SU-DHL-6 (cell line): Measurements from ENCODE around the gene CCDC13.

Experiments
- H2AFZ ChIP-seq: fragments of 200-600 bp; sonication (generic); 2 replicates; pipeline ENCODE4 v1.6.1; 2014; ENCODE audit warnings: low read depth, mild to moderate bottlenecking, moderate library complexity, mixed read lengths, antibody characterized with exemption, low read length; ENCODE audit not compliant: severe bottlenecking
- H3F3A ChIP-seq: fragments of 200-600 bp; shearing (Covaris generic); 2 replicates; pipeline ENCODE4 v1.6.0; 2016; ENCODE audit warnings: antibody characterized with exemption, mild to moderate bottlenecking; ENCODE audit not compliant: insufficient read depth
- H3K27ac ChIP-seq: fragments of 200-600 bp; sonication (generic); 2 replicates; pipeline ENCODE4 v1.5.1; 2016; ENCODE audit warnings: low read depth, mild to moderate bottlenecking, low read length, moderate library complexity, mixed read lengths
- H3K27me3 ChIP-seq: fragments of 200-600 bp; sonication (generic), shearing (Covaris generic); 2 replicates; pipeline ENCODE4 v1.6.0; 2014; ENCODE audit warnings: mild to moderate bottlenecking, low read length
- H3K36me3 ChIP-seq: fragments of 200-600 bp; sonication (generic); 2 replicates; pipeline ENCODE4 v1.6.1; 2014; ENCODE audit warnings: mild to moderate bottlenecking, low read length, mixed read lengths
- H3K4me2 ChIP-seq: fragments of 300-600, 200-600 bp; shearing (Covaris generic), sonication (generic); 2 replicates; pipeline ENCODE4 v1.6.0; 2014; ENCODE audit warnings: low read length, low read depth, mild to moderate bottlenecking; ENCODE audit not compliant: poor library complexity, severe bottlenecking
- H3K4me3 ChIP-seq: fragments of 200-600 bp; sonication (generic); 2 replicates; pipeline ENCODE4 v1.5.1; 2014; ENCODE audit warnings: antibody characterized with exemption, low read length, mild to moderate bottlenecking, mixed read lengths; ENCODE audit not compliant: insufficient read depth, poor library complexity, severe bottlenecking
- H3K79me2 ChIP-seq: fragments of 200-600 bp; sonication (generic); 2 replicates; pipeline ENCODE4 v1.6.1; 2014; ENCODE audit warnings: mild to moderate bottlenecking, low read length, moderate library complexity; ENCODE audit not compliant: insufficient read depth
- H3K9ac ChIP-seq: fragments of 200-600 bp; sonication (generic); 2 replicates; pipeline ENCODE4 v1.7.0; 2014; ENCODE audit warnings: mild to moderate bottlenecking, low read length
- H3K9me2 ChIP-seq: fragments of 200-600 bp; sonication (generic); replicated peaks from 2 replicates; pipeline ENCODE4 v1.6.1; 2014; ENCODE audit warnings: low read length; ENCODE audit not compliant: insufficient read depth
- H3K9me3 ChIP-seq: fragments of 200-600 bp; sonication (generic); 2 replicates; pipeline ENCODE4 v1.6.1; 2014; ENCODE audit warnings: low read length, mixed read lengths; ENCODE audit not compliant: insufficient read depth
- H4K20me1 ChIP-seq: fragments of 200-600 bp; sonication (generic); 2 replicates; pipeline ENCODE4 v1.6.1; 2014; ENCODE audit warnings: low read depth, mild to moderate bottlenecking, antibody characterized with exemption, low read length, moderate library complexity, mixed read lengths
- EZH2phosphoT487 ChIP-seq: fragments of 200-600 bp; sonication (generic), shearing (Covaris generic); conservative IDR thresholded peaks from 2 replicates; pipeline ENCODE4 v1.6.1; 2018; ENCODE audit warnings: mild to moderate bottlenecking, antibody characterized with exemption, low read length, moderate library complexity, mixed read lengths
- TF ChIP-seq, protein P1 (sequence below): fragments of 200-600 bp; sonication (generic); IDR thresholded peaks from one replicate; pipeline ENCODE4 v1.5.1; 2017; ENCODE audit warnings: antibody characterized with exemption, mild to moderate bottlenecking, low read length, moderate library complexity; ENCODE audit not compliant: insufficient read depth, poor library complexity, severe bottlenecking

Gene CCDC13

DNA sequence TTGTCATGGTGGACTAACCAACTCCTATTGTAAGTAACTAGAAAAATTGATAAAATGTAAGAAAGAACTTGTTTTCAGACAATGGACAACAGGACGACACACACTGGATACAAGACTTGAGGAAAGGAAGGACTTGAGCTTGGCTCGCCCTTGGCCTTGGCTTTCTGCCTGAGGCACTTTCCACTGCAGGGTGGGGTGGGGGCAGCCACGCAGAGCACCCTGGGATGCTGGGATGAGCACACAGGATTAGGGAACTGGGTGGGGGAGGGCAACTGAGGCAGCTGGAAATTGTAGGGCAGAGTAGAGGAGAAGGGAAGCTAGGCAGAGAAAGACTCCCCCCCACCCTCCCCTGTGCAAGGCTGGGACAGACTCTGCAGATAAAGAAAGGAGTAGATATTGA, 45.0 kb downstream of the CCDC13 start:
- H3K27ac ChIP-seq: no peak overlapping the region

DNA sequence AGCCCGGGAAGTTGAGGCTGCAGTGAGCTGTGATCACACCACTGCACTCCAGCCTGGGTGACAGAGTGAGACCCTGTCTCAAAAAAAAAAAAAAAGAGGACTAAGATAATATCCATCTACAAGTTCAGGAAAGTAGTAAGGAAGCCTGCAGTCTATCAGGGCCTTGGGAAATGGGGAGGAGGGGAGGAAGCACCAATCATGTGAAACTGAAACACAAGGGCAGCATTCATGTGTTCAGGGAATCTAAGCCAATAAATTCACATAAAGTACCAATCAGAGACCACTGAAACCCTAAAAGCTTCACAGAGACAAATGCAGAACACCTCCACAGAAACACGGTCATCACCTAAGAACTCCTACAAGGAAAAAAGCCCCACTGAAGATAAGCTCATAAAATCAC, 47.6 kb downstream of the CCDC13 start:
- Histone ChIP-seq H2AFZ (no peak overlapping the region), H3F3A (no peaks in the 10 kb centered on the region), H3K27me3 (no peaks in the 10 kb centered on the region), H3K4me3 (no peak overlapping the region), H3K4me2 (no peak overlapping the region), H3K27ac (no peak overlapping the region), H3K36me3 (no peaks in the 10 kb centered on the region), H3K9me3 (no peaks in the 10 kb centered on the region), H3K9me2 (no peaks in the 10 kb centered on the region), H4K20me1 (no peaks in the 10 kb centered on the region), H3K9ac (no peak overlapping the region), H3K79me2 (no peaks in the 10 kb centered on the region)
- TF ChIP-seq, protein P1, sequence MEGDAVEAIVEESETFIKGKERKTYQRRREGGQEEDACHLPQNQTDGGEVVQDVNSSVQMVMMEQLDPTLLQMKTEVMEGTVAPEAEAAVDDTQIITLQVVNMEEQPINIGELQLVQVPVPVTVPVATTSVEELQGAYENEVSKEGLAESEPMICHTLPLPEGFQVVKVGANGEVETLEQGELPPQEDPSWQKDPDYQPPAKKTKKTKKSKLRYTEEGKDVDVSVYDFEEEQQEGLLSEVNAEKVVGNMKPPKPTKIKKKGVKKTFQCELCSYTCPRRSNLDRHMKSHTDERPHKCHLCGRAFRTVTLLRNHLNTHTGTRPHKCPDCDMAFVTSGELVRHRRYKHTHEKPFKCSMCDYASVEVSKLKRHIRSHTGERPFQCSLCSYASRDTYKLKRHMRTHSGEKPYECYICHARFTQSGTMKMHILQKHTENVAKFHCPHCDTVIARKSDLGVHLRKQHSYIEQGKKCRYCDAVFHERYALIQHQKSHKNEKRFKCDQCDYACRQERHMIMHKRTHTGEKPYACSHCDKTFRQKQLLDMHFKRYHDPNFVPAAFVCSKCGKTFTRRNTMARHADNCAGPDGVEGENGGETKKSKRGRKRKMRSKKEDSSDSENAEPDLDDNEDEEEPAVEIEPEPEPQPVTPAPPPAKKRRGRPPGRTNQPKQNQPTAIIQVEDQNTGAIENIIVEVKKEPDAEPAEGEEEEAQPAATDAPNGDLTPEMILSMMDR: no peak
- no peak for TF ChIP-seq EZH2phosphoT487

More for the DNA sequence above, 45.0 kb downstream of the CCDC13 start:
- Histone ChIP-seq H4K20me1 (no peaks in the 10 kb centered on the region), H3K79me2 (no peaks in the 10 kb centered on the region), H3K9me3 (no peaks in the 10 kb centered on the region), H3K9ac (no peak overlapping the region), H3K36me3 (no peaks in the 10 kb centered on the region), H3K9me2 (no peaks in the 10 kb centered on the region), H3K4me2 (no peak overlapping the region), H3K4me3 (no peak overlapping the region), H2AFZ (no peak overlapping the region), H3F3A (no peaks in the 10 kb centered on the region), H3K27me3 (no peaks in the 10 kb centered on the region)
- TF ChIP-seq, protein P1: no peak
- TF ChIP-seq EZH2phosphoT487: no peak

DNA sequence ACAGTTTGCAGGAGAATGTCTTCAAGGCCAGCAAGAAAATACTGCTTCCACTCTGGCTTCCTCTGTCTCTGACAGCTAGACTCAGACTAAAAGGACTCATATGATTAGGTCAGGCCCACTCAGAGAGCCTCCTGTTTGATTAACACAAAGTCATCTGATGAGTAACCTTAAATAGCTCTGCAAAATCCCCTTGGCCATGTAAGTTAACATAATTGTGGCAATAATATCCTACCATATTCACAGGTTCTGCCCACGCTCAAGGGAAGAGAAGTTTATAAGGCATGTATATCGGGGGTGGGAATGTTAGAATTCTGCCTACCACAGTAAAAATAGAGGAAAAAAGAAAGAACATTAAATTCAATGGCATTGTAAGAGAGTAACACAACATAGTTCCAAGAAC, 49.8 kb downstream of the CCDC13 start:
- Histone ChIP-seq H4K20me1 (no peaks in the 10 kb centered on the region), H3K27me3 (no peaks in the 10 kb centered on the region), H3K9me3 (no peaks in the 10 kb centered on the region), H2AFZ (no peak overlapping the region), H3K9me2 (no peaks in the 10 kb centered on the region), H3K4me3 (no peak overlapping the region), H3K9ac (no peak overlapping the region), H3K4me2 (no peak overlapping the region), H3K27ac (no peak overlapping the region), H3F3A (no peaks in the 10 kb centered on the region), H3K79me2 (no peaks in the 10 kb centered on the region), H3K36me3 (no peaks in the 10 kb centered on the region)
- no peak for TF ChIP-seq EZH2phosphoT487
- TF ChIP-seq, protein P1: no peak
